SU-DHL-6 (cell line): ENCODE data around the gene ATG2A.
A peak's percentile ranks its signal among the peaks of the same experiment; 100 is the strongest.

ENCODE experiments used
- EZH2phosphoT487 ChIP-seq: fragments of 200-600 bp; sonication (generic), shearing (Covaris generic); conservative IDR thresholded peaks from 2 replicates; pipeline ENCODE4 v1.6.1; 2018; ENCODE audit warnings: mild to moderate bottlenecking, antibody characterized with exemption, low read length, moderate library complexity, mixed read lengths
- TF ChIP-seq, protein P1 (sequence below): fragments of 200-600 bp; sonication (generic); IDR thresholded peaks from one replicate; pipeline ENCODE4 v1.5.1; 2017; ENCODE audit warnings: antibody characterized with exemption, mild to moderate bottlenecking, low read length, moderate library complexity; ENCODE audit not compliant: insufficient read depth, poor library complexity, severe bottlenecking

DNA sequence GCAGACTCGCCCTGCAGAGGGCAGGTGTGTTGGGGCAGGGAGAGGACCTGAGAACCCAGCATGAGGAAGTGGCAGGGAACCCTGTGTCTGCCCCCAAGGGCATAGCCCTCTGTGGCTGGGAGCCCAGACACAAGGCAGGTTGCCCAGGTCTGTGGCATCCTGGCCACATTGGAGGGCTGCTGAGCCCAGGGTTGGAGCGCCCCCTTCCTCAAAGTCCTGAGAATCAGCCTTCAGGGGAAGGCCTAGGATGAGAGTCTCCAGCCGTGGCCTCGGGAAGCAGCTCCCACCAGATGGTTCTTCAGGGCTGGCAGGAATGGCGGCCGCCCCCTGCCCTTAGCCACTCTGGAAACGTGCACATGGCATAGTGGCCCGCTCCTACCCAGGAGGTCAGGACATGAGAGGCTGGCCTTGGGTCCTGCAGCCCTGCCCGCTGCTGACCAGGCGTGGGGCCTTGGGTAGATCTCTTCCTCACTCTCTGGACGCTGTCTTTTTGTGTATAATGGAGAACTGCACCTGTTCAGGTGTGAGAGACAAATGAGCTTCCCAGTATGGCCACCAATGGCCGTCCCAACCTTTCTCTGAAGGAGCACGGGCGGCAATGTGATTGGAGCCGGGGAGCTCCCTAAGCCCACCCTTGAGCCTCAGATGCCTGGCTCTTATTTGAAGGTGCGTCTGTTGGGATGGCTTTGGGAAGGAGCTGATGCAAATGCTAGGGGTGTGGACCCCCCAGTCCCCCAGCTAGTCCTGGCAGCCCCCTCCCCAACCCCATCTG, 68.0 kb downstream of the ATG2A start:
- TF ChIP-seq, protein P1, sequence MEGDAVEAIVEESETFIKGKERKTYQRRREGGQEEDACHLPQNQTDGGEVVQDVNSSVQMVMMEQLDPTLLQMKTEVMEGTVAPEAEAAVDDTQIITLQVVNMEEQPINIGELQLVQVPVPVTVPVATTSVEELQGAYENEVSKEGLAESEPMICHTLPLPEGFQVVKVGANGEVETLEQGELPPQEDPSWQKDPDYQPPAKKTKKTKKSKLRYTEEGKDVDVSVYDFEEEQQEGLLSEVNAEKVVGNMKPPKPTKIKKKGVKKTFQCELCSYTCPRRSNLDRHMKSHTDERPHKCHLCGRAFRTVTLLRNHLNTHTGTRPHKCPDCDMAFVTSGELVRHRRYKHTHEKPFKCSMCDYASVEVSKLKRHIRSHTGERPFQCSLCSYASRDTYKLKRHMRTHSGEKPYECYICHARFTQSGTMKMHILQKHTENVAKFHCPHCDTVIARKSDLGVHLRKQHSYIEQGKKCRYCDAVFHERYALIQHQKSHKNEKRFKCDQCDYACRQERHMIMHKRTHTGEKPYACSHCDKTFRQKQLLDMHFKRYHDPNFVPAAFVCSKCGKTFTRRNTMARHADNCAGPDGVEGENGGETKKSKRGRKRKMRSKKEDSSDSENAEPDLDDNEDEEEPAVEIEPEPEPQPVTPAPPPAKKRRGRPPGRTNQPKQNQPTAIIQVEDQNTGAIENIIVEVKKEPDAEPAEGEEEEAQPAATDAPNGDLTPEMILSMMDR = peak; percentile 38
- no peak for TF ChIP-seq EZH2phosphoT487
